Activated B cell treated with CpG ODN at 0.5 μM for 24 hours (primary cell): ENCODE data around the gene C12orf57. TPM values are rescaled to one million over a fixed set of nuclear protein-coding genes. Genes with fewer than 3 reads are reported as not detected.

Source experiments
- ATAC-seq: fragments of 200-7000 bp; cut with Tn5 transposase; one replicate; pipeline ENCODE4 v1.10.0; 2021; ENCODE audit warnings: low read depth, mild to moderate bottlenecking, moderate library complexity
- CTCF ChIA-PET: fragments of 350-600 bp; sonication (Branson Sonifier 250); formaldehyde crosslinking; loops from one replicate; lab custom pipeline; 2021; ENCODE audit warnings: antibody characterized with exemption; lab: Charles Lee
- POLR2A ChIA-PET: fragments of 350-600 bp; sonication (Branson Sonifier 250); formaldehyde crosslinking; loops from one replicate; lab custom pipeline; 2021; ENCODE audit warnings: antibody characterized with exemption; lab: Charles Lee
- DNase-seq: peaks from one replicate; pipeline ENCODE4 v3.0.0; 2022
- H3K27ac Mint-ChIP-seq: one replicate; pipeline ENCODE4 v1.8.0; 2020; ENCODE audit warnings: mixed read lengths
- H3K27me3 Mint-ChIP-seq: one replicate; pipeline ENCODE4 v1.8.0; 2021; ENCODE audit warnings: mixed read lengths
- H3K36me3 Mint-ChIP-seq: one replicate; pipeline ENCODE4 v1.8.0; 2021; ENCODE audit warnings: low read depth, mixed read lengths
- H3K4me1 Mint-ChIP-seq: one replicate; pipeline ENCODE4 v1.8.0; 2021; ENCODE audit warnings: mixed read lengths
- H3K4me3 Mint-ChIP-seq: one replicate; pipeline ENCODE4 v1.8.0; 2020; ENCODE audit warnings: mild to moderate bottlenecking, mixed read lengths
- H3K9me3 Mint-ChIP-seq: one replicate; pipeline ENCODE4 v1.8.0; 2020; ENCODE audit warnings: mixed read lengths
- intact Hi-C: fragments of 100-400 bp; cut with micrococcal nuclease; formaldehyde crosslinking; loops from one replicate; pipeline ENCODE4 v1.15.1; 2024
- total RNA-seq: library from RNA; stranded (reverse); gene quantifications from 2 replicates; pipeline ENCODE4 v1.2.3, GENCODE V29; 2022
- TF ChIP-seq, protein P1 (sequence below): fragments of 200-600 bp; IDR thresholded peaks from one replicate; pipeline ENCODE4 v1.8.0; 2022; ENCODE audit warnings: antibody characterized with exemption, mild to moderate bottlenecking

The C12orf57 gene
- total RNA-seq, 1 donor from 2014 or later: 54.8 TPM

DNA sequence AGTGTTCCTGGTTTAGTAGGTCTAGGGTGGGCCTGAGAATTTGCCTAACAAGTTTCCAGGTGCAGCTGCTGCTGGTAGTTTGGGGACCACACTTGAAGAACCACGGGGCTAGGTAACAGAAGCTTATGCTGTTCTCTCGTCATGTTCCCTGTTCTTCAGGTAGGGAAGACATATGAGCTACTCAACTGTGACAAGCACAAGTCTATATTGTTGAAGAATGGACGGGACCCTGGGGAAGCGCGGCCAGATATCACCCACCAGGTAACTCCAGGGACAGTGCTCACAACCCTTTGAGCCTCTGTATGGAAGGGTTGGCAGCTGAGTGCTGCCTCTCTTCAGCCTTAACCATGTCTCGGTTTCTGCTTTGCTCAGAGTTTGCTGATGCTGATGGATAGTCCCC is 30.4 kb downstream of the C12orf57 start:
- ATAC-seq (no peak), DNase-seq (no peak)
- ChIA-PET CTCF (interaction anchor here (1.2 kb wide), 1 partner anchor 139 kb away, joined by 3 read pairs; no protein-coding TSS in a partner anchor), POLR2A (interaction anchor here (0.6 to 3.8 kb wide), 2 partner anchors 30 to 485 kb away, joined by 3 to 19 read pairs; partner anchors contain the start of genes C12orf57 and RNU7-1)
- Mint-ChIP-seq H3K9me3 (no peaks in the 10 kb centered on the region), H3K4me3 (no peak overlapping the region), H3K27ac (no peak overlapping the region), H3K36me3 (peaks cover 82% of the 10 kb centered on the region), H3K4me1 (peaks cover 32% of the 10 kb centered on the region), H3K27me3 (no peaks in the 10 kb centered on the region)
- intact Hi-C loops: loop anchor here (5.0 kb wide), 1 partner anchor 367 kb away; the partner anchor contains the start of gene CHD4
- TF ChIP-seq, protein P1, sequence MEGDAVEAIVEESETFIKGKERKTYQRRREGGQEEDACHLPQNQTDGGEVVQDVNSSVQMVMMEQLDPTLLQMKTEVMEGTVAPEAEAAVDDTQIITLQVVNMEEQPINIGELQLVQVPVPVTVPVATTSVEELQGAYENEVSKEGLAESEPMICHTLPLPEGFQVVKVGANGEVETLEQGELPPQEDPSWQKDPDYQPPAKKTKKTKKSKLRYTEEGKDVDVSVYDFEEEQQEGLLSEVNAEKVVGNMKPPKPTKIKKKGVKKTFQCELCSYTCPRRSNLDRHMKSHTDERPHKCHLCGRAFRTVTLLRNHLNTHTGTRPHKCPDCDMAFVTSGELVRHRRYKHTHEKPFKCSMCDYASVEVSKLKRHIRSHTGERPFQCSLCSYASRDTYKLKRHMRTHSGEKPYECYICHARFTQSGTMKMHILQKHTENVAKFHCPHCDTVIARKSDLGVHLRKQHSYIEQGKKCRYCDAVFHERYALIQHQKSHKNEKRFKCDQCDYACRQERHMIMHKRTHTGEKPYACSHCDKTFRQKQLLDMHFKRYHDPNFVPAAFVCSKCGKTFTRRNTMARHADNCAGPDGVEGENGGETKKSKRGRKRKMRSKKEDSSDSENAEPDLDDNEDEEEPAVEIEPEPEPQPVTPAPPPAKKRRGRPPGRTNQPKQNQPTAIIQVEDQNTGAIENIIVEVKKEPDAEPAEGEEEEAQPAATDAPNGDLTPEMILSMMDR: no peak

- H3K27ac Mint-ChIP-seq: no peak overlapping the region
- H3K36me3 Mint-ChIP-seq: peaks cover 87% of the 10 kb centered on the region
- POLR2A ChIA-PET: interaction anchor here (1.1 to 3.8 kb wide), 2 partner anchors 10 to 31 kb away, joined by 3 to 19 read pairs; partner anchors contain the start of genes C12orf57 and RNU7-1
- DNase-seq (no peak), ATAC-seq (no peak)
- intact Hi-C loops: no loop called here
- H3K27me3 Mint-ChIP-seq: no peaks in the 10 kb centered on the region
- CTCF ChIA-PET: interaction anchor here (0.8 to 1.0 kb wide), 2 partner anchors 31 to 38 kb away, joined by 3 read pairs; partner anchors contain the start of gene C12orf57
- peaks cover 23% of the 10 kb centered on the region for H3K4me1 Mint-ChIP-seq
- no peak overlapping the region for H3K4me3 Mint-ChIP-seq
- no peaks in the 10 kb centered on the region for H3K9me3 Mint-ChIP-seq
- TF ChIP-seq, protein P1: no peak
Measured at GRCh38 chr12:6975297-6976032, 31.6 kb downstream of the C12orf57 start.

DNA sequence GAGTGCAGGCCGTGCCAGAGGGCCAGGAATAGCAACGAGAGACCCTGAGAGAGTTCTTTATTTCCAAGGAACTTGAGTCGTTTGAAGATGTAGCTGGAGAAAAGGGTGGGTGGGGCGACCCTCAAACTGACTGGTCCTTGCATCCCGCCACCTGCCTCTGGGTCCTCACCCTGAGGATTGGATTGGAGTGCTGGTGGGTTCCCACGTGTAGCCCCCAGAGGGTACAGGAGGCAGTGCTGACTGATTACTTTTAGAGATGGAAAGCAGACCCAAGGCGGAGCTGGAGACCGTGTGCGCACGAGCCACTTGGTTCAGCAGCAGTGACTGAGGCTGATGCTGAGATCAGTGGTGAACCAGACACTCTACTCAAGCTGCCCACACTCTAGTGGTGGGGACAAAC is 33.8 kb downstream of the C12orf57 start:
- TF ChIP-seq, protein P1: no peak
- peaks cover 2% of the 10 kb centered on the region for H3K4me1 Mint-ChIP-seq
- intact Hi-C loops: no loop called here
- H3K9me3 Mint-ChIP-seq: no peaks in the 10 kb centered on the region
- peaks cover 85% of the 10 kb centered on the region for H3K36me3 Mint-ChIP-seq
- no peak for DNase-seq
- no peaks in the 10 kb centered on the region for H3K27me3 Mint-ChIP-seq
- ChIA-PET CTCF (no interaction called here), POLR2A (interaction anchor here (0.8 to 1.2 kb wide), 2 partner anchors 34 to 125 kb away, joined by 3 to 4 read pairs; partner anchors contain the start of genes C12orf57 and RNU7-1)
- H3K4me3 Mint-ChIP-seq: no peak overlapping the region
- ATAC-seq: no peak
- no peak overlapping the region for H3K27ac Mint-ChIP-seq

GRCh38 chr12:6978188-6978587 is 34.4 kb downstream of the C12orf57 start:
- Mint-ChIP-seq H3K9me3 (no peaks in the 10 kb centered on the region), H3K4me3 (no peak overlapping the region), H3K4me1 (no peaks in the 10 kb centered on the region), H3K27ac (no peak overlapping the region), H3K36me3 (peaks cover 86% of the 10 kb centered on the region), H3K27me3 (no peaks in the 10 kb centered on the region)
- ATAC-seq (no peak), DNase-seq (no peak)
- ChIA-PET POLR2A (interaction anchor here (0.8 to 1.5 kb wide), 4 partner anchors 34 to 126 kb away, joined by 3 to 4 read pairs (median 4); partner anchors contain the start of genes C12orf57 and RNU7-1), CTCF (no interaction called here)
- TF ChIP-seq, protein P1: no peak
- intact Hi-C loops: no loop called here

DNA sequence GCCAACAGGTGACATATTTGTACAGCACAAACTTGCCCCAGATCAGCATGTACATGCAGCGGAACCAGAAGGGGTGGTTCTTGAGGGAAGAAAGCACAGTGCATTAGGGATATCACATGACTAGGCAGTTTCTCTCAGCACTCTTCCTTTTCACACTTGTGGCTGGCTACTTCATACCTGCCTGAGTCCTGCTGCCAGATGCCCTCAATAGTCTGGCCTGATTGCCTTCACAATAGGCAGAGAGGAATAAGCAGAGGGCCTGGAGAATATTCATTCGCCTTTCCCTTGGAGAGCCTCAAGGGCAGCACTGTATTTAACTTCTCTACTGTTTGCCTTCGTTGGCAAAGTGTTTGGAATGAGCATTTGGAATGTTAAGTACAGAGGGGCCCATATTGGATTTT is 34.8 kb downstream of the C12orf57 start:
- TF ChIP-seq, protein P1: no peak
- no peaks in the 10 kb centered on the region for H3K9me3 Mint-ChIP-seq
- no peak overlapping the region for H3K4me3 Mint-ChIP-seq
- POLR2A ChIA-PET: interaction anchor here (1.2 to 1.5 kb wide), 3 partner anchors 35 to 126 kb away, joined by 3 to 4 read pairs (median 3); partner anchors contain the start of genes C12orf57 and RNU7-1
- intact Hi-C loops: no loop called here
- no peaks in the 10 kb centered on the region for H3K27me3 Mint-ChIP-seq
- ATAC-seq (no peak), DNase-seq (no peak)
- CTCF ChIA-PET: no interaction called here
- H3K27ac Mint-ChIP-seq: no peak overlapping the region
- peaks cover 88% of the 10 kb centered on the region for H3K36me3 Mint-ChIP-seq
- no peaks in the 10 kb centered on the region for H3K4me1 Mint-ChIP-seq
